HG03066 (cell line): ENCODE results near the gene TIMP3.
"Not testable (repeated sequence)": the region's sequence is repeated elsewhere in the genome, so short reads cannot be mapped to it uniquely, and the experiment has no call there.

Experiments used
- ATAC-seq: cut with Tn5 transposase; IDR thresholded peaks from one replicate; pipeline ENCODE4 v1.9.1; 2021; ENCODE audit warnings: low read depth; ENCODE audit not compliant: unreplicated experiment

The TIMP3 gene

DNA sequence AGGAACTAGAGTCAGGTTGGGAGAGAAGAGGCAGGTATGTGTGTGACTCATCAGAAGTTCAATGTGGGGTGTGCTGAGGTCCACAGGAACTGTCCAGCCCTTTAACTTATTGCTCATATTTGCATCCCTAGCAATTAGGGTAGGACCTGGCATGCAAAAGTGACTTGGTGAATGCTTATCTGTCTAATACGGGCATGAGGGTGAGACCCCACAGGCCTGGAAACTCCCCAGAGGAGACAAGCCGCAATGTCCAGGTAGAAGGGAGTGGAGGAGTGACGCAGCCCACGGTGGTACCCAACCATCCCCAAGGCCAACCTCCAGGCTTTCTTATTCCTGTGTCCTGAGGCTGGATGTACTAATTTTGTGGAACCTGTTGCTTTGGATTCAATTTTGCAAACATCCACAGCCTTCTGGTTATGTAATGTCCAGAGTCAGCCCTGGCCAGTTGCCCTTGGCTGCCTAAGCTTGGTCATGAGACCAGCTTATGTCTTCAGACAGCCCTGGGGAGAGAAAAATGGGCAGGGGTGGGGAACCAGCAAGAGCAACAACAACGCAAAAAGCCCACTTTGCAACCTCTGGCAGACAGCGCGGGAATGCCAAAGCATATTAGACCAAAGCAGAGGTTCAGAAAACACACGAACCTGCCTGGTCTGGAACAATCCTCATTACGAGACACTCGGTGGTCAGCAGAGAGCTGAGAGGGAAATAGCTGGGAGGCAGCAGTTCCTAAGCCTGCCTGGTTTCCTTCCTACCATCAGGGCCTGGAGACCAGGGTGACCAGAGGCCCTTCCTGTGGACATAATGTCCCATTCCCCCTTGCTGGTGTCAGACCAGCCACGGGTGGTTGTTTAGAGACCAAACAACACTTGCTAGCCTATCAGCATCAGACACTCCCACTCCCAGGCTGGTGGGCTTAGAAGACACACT lies 49.3 kb downstream of the TIMP3 start:
- no peak for ATAC-seq

DNA sequence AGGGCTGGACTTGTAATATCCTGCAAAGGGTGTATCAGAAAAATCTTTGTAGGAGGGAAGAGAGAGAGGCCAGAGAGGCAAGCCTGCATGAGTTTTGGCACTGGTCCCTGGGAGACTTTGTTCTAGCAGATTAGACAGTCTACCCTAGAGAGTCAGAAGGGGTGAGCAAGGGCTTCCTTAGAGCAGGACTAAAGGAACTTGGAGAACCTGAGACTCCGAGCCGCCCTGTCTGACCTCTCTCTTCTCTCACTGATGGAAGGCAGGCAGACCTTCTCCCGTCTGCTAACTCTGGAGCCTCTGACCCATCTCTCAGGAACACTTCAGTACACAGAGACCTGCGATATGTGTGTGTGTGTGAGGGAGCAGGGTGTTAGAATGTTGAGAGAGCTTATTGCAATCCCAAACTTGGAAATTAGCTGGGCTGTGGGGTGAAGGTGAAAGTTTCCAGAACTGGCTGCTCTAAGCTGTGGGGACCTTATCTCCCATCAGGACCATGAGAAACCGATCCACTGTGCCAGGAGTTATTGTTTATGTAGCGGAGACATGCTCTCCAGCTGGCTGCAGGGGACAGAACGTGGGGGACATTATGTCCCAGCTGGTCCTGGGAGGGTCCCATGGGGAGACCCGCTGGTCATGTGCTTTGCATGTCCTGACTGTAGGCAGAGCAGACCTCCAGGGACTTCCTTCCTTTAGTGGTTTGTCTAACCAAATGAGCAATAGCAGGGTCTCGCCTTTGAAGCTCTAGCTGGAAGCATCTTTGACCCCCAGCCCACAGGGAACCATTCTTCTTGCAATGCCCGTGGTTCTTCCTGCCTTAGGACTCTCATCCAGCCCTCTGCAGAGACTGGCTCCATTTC lies 51.1 kb downstream of the TIMP3 start:
- no peak for ATAC-seq

DNA sequence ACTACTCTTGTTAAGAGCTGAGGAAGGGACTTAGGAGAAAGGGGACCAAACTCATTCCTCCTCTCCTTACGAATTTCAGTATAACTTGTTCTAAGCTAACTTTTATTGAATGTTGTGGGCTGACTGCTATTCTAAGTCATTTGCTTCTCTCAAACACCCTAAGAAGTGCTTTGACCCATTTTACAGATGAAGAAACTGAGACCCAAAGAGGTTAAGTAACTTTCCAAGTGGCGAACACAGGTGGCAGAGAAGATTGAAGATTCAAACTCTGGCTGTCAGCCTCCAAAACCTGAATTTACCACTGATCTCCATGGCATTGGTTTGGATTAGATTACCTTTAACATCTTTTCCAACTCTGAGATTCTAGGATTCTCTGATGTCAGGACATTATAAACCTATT lies 52.2 kb downstream of the TIMP3 start:
- ATAC-seq: no peak

DNA sequence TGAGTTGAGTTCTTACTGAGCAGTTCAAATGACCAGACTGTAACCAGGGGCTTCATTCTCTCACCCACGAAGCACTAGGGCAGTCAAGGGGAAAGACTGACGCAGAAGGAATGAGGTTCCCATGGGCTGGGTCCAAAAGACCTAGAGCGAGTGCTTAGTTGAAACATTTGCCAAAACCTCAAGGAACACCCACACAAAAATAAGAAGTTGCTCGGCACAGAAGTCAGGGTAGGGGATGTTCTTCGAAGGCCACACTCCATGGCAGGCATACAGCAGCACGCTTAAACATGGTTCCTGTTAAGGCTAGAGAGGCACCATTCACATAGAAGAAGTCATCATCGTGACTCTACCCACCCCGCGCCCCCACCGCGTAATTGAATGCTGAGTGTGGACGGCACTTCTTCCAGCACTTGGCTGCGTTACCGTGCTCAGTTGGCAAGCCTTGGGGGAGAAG lies 52.9 kb downstream of the TIMP3 start:
- no peak for ATAC-seq

DNA sequence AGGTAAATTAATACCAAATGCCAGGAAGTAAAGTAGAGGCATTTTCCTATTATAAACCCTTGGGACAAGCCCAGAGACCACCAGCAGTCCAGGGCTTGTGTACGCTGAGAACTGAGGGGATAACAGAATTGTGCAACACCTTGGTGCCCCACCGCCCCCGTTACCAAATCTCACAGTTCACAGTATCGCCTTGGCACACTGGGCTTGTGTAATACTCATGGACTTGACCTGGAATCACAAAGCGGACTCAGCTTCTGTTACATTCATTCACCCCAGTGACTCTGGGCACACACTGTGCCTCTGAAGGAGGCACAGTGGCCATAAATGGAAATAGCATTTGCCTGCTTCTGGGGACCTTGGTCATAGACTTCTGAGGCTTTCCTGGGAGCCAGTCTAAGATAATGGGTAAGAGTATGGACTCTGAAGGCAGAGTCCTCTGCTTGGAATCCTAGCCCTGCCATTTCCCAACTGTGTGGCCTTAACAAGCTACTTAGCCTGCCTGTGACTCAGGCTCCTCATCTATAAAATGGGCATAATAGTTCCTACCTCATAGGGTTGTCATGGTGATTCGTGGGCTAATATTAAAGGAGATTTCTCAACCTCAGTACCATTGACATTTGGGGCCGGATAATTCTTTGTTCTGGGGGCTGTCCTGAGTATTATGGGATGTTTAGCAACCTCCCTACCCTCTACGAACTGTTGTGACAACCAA lies 53.7 kb downstream of the TIMP3 start:
- ATAC-seq: no peak

DNA sequence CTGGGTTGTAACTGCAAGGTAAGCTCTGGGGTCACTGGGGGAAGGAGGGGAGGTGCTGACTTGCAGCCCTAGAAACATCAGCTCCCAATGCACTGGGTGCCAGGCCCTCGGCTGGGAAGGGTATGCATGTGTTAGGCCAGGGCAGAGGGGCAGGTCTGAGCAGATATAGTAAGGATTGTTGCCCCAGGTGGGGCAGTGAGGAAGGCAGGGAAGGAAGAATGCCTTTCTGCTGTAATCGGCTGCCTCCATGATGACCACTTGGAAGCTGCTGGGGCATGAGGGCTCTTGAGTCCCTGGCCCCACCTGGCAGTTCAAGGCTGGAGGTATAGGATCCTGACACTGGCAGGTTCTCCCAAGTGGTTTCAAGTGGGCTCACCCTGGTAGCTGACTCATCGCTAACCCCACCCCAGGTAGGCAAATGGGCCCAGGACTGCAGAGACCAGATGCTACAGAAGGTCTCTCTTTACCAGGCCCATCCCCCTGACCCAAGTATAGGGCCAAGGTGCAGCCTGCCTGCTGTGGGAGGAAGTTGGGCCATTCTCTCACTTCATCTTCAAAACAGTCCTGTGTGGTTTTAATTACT lies 56.7 kb downstream of the TIMP3 start:
- no peak for ATAC-seq

- no peak for ATAC-seq
Observed at GRCh38 chr22:32858957-32859356, 57.5 kb downstream of the TIMP3 start.

- ATAC-seq: no peak
Observed at GRCh38 chr22:32859743-32860142, 58.2 kb downstream of the TIMP3 start.

GRCh38 chr22:32861330-32861729 lies 59.8 kb downstream of the TIMP3 start:
- no peak for ATAC-seq

GRCh38 chr22:32862083-32862482 lies 60.6 kb downstream of the TIMP3 start:
- no peak for ATAC-seq

- no peak for ATAC-seq
Observed at GRCh38 chr22:32862936-32863661, 61.6 kb downstream of the TIMP3 start.

DNA sequence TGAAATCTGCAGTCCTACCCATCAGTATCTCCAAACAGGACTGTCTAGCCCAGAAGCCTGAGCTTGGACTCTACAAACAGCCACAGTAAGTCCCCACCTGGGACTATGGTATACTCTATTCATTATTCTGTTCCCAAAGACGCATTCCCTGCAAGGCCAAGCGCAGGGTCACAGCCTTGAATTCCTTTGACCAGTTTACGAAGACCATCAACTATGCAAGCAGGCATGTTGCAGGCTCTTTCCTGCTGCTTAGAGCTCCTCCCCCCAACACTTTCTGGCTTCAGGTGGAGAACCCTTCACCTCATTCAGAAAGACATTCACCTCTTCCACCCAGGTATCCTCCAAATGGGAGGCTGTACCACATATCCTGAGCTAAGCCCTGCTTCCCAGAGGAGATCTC lies 62.5 kb downstream of the TIMP3 start:
- ATAC-seq: no peak

DNA sequence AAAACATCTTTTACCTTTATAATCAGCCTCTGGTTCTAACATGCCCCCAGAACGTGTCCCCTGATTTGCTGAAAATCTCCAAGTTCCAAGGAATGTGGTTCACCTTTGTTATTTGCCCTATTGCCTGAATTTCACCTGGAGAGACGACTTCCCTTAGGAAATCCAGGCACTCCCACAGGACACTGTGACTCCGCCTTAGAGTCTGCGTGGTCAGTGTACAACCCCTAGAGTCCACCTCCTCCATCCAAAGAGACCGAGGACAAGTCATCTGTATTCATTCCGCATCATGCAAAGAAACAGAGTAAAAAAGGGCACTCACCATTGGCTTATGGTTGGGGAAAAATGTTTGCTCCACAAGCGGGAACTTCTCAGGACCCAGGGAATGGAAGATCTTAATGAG lies 63.1 kb downstream of the TIMP3 start:
- no peak for ATAC-seq

DNA sequence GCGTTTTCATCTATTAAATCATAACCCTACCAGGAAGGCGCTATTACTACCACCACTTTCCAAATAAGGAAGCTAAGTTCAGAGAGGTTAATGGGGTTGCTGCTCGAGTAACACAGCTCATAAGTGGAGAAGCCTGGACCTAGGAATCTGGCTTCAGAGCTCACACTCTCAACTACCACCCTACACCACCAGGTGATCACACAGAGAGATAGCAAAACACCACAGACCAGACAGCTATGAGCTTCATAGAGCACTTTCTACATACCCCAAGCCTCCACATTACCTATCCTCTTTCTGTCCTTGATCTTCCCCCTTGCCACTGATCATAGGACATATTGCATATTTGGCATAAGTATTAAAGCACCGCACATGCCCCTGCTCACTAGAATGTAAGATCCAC lies 65.4 kb downstream of the TIMP3 start:
- ATAC-seq: no peak

DNA sequence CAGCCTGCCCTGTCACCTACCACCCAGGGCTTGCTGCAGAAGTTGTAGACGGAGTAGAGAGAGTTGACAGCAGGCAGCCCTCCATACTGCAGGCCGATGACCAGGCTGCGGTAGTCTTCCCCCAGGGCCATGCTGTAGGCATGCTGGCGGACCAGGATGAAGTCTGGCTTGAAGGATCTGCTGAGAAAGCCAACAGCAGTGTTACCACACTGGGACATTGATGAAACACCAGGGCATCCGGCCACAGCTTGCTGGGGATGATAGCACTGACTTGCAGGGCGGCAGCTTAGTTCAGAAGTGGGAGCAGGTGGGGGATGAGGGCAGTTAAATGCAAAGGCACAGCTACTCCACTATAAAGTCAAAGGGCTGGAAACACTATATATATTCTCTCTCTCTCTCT lies 67.4 kb downstream of the TIMP3 start:
- no peak for ATAC-seq

DNA sequence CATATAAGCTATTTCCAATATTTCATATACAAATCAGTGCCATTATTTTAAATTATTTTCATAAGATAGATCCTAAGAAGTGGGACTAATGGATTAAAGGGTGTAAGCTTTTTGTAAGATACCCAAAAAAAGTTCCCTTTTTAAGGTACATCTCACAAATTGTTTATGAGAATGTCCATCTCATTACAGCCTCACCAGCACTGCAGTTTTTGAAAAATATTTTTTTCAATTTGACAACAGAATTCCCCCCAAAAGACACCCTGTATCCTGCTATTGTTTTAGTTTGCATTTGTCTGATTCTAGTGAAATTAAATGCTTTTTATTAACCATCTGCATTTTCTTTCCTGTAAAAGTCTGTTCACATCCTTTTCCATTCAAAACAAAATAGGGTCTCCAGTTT lies 69.0 kb downstream of the TIMP3 start:
- no peak for ATAC-seq

DNA sequence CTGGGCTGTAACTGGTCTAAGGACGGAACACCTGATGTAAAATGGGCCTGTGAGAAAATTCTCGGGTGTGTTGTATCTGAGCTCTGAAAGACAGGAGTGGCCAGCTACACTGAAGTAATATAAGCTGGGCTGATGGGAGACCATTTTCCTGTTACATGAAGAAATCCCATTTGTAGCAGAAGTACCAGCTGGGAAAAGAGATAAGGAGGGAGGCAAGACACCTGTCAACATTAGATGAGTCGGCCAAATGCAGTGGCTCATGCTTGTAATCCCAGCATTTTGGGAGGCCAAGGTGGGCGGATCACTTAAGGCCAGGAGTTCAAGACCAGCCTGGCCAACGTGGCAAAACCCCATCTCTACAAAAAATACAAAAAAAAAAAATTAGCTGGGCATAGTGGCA lies 72.1 kb downstream of the TIMP3 start:
- not testable (repeated sequence) for ATAC-seq

- ATAC-seq: no peak
Observed at GRCh38 chr22:32874385-32874784, 72.9 kb downstream of the TIMP3 start.

- ATAC-seq: no peak
Observed at GRCh38 chr22:32874976-32875375, 73.5 kb downstream of the TIMP3 start.

GRCh38 chr22:32876516-32876915 lies 75.0 kb downstream of the TIMP3 start:
- ATAC-seq: no peak
